Measurements from ENCODE around the gene RARA.
A peak's percentile ranks its signal among the peaks of the same experiment; 100 is the strongest.

RARA gene

GRCh38 chr17:40317880-40318829 is 9.2 kb downstream of the RARA start (continued):
- TF ChIP-seq CTCF (tag by site-specific recombination; IDR thresholded peaks at IDR 0.05) (no peak), ZNF366 (tag by site-specific recombination; conservative IDR thresholded peaks at IDR 0.05) (peak; percentile 70), KLF16 (tag by site-specific recombination; IDR thresholded peaks at IDR 0.05) (0 out of 2 replicates have a peak, but pooled peaks have one; percentile 12), ZNF18 (tag by site-specific recombination; IDR thresholded peaks at IDR 0.05) (no peak), ZNF791 (tag by site-specific recombination; IDR thresholded peaks at IDR 0.05) (no peak), ZNF292 (tag by site-specific recombination; IDR thresholded peaks at IDR 0.05; ENCODE audit: borderline replicate concordance, low read depth) (no peak), PRDM1 (tag by site-specific recombination; IDR thresholded peaks at IDR 0.05) (no peak), ZSCAN23 (tag by site-specific recombination; IDR thresholded peaks at IDR 0.05) (no peak), ZNF521 (tag by site-specific recombination; IDR thresholded peaks at IDR 0.05) (no peak), ZNF341 (tag by site-specific recombination; IDR thresholded peaks at IDR 0.05; ENCODE audit: low read depth) (0 out of 2 replicates have a peak, but pooled peaks have one; percentile 14), SP3 (tag by site-specific recombination; IDR thresholded peaks at IDR 0.05) (peak; percentile 88), ZNF274 (IDR thresholded peaks at IDR 0.05; ENCODE audit: low read length) (no peak), ZNF274 (tag by site-specific recombination; IDR thresholded peaks at IDR 0.05; ENCODE audit: borderline replicate concordance) (no peak), ZNF707 (tag by site-specific recombination; IDR thresholded peaks at IDR 0.05) (no peak), SCRT2 (tag by site-specific recombination; IDR thresholded peaks at IDR 0.05) (no peak), PBX3 (CRISPR knock-in tag; IDR thresholded peaks at IDR 0.05) (no peak), ZNF629 (tag by site-specific recombination; IDR thresholded peaks at IDR 0.05) (peak; percentile 58), ZNF239 (tag by site-specific recombination; IDR thresholded peaks at IDR 0.05) (peak; percentile 50; the same call in 1 of the 2 replicates), ZNF645 (tag by site-specific recombination; IDR thresholded peaks at IDR 0.05) (no peak), ZFP3 (tag by site-specific recombination; IDR thresholded peaks at IDR 0.05; ENCODE audit: low read depth) (no peak), ZNF473 (tag by site-specific recombination; IDR thresholded peaks at IDR 0.05) (no peak)
- TF ChIP-seq, protein P1, sequence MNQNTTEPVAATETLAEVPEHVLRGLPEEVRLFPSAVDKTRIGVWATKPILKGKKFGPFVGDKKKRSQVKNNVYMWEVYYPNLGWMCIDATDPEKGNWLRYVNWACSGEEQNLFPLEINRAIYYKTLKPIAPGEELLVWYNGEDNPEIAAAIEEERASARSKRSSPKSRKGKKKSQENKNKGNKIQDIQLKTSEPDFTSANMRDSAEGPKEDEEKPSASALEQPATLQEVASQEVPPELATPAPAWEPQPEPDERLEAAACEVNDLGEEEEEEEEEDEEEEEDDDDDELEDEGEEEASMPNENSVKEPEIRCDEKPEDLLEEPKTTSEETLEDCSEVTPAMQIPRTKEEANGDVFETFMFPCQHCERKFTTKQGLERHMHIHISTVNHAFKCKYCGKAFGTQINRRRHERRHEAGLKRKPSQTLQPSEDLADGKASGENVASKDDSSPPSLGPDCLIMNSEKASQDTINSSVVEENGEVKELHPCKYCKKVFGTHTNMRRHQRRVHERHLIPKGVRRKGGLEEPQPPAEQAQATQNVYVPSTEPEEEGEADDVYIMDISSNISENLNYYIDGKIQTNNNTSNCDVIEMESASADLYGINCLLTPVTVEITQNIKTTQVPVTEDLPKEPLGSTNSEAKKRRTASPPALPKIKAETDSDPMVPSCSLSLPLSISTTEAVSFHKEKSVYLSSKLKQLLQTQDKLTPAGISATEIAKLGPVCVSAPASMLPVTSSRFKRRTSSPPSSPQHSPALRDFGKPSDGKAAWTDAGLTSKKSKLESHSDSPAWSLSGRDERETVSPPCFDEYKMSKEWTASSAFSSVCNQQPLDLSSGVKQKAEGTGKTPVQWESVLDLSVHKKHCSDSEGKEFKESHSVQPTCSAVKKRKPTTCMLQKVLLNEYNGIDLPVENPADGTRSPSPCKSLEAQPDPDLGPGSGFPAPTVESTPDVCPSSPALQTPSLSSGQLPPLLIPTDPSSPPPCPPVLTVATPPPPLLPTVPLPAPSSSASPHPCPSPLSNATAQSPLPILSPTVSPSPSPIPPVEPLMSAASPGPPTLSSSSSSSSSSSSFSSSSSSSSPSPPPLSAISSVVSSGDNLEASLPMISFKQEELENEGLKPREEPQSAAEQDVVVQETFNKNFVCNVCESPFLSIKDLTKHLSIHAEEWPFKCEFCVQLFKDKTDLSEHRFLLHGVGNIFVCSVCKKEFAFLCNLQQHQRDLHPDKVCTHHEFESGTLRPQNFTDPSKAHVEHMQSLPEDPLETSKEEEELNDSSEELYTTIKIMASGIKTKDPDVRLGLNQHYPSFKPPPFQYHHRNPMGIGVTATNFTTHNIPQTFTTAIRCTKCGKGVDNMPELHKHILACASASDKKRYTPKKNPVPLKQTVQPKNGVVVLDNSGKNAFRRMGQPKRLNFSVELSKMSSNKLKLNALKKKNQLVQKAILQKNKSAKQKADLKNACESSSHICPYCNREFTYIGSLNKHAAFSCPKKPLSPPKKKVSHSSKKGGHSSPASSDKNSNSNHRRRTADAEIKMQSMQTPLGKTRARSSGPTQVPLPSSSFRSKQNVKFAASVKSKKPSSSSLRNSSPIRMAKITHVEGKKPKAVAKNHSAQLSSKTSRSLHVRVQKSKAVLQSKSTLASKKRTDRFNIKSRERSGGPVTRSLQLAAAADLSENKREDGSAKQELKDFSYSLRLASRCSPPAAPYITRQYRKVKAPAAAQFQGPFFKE (tag by site-specific recombination; IDR thresholded peaks at IDR 0.05; ENCODE audit: borderline replicate concordance): no peak
- TF ChIP-seq, protein P2, sequence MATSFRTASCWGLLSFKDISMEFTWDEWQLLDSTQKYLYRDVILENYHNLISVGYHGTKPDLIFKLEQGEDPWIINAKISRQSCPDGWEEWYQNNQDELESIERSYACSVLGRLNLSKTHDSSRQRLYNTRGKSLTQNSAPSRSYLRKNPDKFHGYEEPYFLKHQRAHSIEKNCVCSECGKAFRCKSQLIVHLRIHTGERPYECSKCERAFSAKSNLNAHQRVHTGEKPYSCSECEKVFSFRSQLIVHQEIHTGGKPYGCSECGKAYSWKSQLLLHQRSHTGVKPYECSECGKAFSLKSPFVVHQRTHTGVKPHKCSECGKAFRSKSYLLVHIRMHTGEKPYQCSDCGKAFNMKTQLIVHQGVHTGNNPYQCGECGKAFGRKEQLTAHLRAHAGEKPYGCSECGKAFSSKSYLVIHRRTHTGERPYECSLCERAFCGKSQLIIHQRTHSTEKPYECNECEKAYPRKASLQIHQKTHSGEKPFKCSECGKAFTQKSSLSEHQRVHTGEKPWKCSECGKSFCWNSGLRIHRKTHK (tag by site-specific recombination; IDR thresholded peaks at IDR 0.05): no peak
